Activated CD4-positive, alpha-beta T cell treated with anti-CD3 and anti-CD28 coated beads for 4 hours (primary cell): ENCODE results near the gene TRIM8.

ENCODE experiments used
- DNase-seq, 2 donors: peaks; one replicate each; pipeline ENCODE4 v3.0.0-alpha.2; 2020

TRIM8 gene

DNA sequence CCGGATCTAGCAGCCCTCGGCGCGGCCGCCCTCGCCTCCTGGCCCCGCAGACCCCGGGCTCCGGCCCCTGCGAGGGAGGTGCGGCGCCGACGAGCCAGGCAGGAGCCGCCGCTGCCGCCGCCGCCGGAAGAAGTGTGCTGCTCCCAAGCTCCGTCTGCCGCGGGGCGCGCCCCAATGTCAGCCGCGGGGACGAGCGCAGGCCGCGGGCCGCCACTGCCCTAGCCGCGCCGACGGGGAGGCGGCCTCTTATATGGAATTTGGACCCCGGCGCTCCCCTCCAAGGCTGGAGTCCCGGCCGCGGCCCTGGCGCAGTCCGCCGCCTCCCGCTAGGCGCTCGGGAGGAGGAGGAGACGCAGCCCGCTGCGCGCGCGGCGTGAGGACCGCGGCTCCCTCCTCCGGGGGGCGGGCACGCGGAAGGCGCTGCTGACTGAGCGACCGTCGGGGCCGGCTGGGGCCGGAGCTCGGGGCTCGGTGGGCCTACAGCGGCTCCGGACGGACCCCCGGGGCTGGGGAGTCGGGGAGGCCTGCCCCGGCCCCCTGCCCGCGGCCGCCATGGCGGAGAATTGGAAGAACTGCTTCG, at the start of gene TRIM8:
Gene TRIM8, plus strand, starts transcription at position 414 of the 580 bp plus-strand sequence. Its CDS starts 139 bp downstream, at position 553.
- DNase-seq: peak; percentile 45 to 61

DNA sequence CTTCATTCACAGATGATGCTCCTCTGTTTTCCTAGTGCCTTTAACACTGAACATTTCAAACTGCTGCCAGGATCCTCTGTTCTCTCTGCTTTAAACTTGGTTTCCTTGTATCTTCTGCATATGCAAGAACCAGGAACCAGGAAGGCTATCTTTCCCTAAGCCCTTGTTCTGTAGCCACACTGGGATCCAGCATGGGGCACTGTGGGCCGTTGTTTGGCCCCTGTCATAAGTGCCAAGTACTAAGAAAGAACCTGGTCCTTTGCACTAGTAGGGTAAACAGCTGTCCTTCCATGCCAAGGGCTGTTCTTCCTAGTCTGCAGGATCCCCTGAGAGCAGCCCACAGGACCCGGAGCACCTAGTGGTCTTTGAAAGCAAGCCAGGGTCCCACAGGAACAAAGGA, 49.0 kb upstream of the TRIM8 start:
- DNase-seq: no peak

DNA sequence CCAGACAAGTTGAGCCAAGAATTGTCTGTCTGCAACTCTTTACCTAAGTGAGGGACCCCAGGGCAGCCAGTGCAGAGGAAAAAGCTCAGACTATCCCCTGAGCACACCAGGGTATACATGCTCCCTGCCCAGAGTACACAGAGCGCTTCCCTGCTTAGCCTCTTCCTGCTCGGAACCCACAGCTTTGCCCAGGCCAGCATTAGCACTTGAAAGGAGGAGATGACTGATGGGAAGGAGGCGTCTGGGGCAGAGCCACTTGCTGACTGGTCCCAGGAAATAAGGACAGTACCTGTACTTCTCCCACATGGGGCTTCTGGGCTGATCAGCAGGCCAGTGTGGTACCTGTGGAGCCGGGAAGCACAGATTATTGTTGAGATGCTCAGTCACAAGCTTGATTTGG, 48.4 kb upstream of the TRIM8 start:
- DNase-seq: no peak

DNA sequence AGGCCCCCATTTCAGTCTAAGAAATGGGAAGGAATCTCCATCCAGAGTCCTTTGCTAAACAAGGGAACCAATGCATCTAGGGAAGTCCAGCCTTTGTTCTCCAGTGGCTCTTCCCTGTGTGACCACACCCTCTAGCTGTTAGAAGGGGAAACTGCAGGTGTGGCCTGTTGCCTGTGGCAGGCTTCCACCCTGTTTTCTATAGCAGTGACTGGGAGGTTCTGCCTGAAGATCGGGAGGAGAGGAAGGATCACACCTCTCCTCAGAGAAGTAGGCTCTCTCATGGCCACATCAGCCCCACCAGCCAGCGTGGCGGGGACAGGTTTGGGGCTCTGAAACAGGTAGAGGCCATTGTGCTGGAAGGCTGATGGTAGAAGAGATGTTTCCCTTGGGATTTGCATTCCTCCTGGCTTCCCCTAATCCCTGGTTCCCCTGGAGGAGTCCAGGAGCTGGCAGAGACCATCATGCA, 47.7 kb upstream of the TRIM8 start:
- DNase-seq: peak; percentile 14 to 31

DNA sequence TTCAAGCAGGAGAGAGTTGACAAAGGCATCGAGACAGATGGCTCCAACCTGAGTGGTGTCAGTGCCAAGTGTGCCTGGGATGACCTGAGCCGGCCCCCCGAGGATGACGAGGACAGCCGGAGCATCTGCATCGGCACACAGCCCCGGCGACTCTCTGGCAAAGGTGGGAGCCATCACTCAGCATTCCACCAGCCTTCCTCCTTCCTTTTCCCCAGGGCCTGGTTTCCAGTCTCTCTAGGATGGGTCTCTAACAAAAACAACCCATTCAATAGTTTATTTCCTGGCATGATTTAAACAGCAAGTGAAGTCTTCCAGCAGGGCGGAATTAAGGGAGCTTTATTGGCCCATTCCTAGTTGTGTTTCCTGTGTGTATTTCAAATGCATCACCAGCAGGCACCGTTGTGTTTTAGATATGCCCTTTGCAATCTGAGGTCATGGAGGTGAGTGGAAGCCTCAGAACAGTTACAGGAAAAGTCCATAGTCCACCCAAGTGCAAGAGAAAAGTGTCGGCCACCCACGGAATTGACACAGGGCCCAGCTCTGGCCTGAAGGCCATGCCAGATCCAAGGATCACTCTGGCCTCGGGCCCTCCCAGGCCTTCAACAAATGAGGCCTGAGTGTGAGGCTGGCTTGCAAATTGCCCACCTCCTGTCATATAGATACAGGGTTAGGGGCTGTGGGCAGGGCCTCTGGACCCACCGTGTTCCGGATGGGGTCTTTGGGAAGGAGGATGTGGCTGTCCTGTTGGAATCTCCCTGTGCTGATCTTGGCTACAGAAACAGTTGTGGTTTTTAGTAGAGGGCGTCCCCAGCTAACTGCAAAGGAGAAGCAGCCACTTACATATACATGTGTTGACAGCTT, 46.9 kb upstream of the TRIM8 start:
- no peak for DNase-seq

DNA sequence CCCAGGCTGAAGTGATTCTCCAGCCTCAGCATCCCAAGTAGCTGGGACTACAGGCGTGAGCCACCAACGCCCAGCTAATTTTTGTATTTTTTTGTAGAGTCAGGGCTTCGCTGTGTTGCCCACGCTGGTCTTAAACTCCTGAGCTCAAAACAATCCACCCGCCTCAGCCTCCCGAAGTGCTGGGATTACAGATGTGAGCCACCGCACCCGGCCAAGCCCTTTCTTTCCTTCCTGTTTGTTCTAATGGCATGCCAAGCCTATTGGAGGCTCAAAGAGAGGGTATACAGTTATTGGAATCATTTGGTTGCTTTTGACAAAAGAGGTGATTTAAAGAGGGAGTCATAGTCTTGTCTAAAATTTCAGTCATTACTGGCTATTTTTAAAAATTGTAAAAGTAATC, 46.0 kb upstream of the TRIM8 start:
- no peak for DNase-seq

GRCh38 chr10:102599565-102600327, 44.5 kb upstream of the TRIM8 start:
- no peak for DNase-seq

DNA sequence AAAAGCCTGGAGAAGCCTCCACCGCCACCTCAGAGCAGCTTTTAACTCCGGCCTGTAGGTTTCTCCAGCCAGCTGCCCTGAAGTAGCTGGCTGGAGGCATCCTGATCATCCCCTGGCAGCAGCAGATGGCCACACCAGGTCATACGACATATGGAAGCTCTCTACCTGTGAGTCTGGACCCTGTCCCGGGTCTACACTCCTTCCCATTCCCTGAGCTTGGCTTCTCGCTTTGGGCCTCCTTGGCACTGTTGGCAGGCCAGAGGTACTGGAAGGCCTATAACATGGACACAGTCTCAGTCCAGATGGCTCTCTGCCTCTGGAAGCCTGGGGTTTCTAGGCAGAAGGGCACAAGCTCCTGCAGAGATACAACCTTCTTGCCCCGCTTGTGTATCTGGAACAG, 43.5 kb upstream of the TRIM8 start:
- no peak for DNase-seq

DNA sequence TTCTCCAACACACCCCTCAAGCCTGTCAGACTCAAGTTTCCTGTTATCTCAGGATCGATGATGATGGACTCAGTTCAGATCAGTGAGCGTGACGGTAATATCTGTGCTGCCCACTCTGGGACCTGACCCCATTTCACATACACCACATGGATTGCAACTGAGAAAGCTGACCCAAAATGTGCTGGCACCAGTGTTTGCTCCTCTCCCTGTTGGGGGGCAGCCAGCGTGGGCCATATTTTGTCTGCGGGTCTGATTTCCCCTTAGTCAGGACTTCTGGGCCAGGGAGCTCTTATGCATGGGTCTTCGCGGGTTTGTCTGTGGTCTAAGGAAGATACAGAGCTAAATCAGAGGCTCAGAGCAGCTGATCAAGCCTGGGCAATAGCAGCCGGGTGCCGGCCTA, 42.6 kb upstream of the TRIM8 start:
- no peak for DNase-seq

- DNase-seq: no peak
Measured at GRCh38 chr10:102602272-102603045, 41.8 kb upstream of the TRIM8 start.

- DNase-seq: no peak
Measured at GRCh38 chr10:102603946-102604345, 40.3 kb upstream of the TRIM8 start.

GRCh38 chr10:102604439-102604841, 39.8 kb upstream of the TRIM8 start:
- DNase-seq: no peak

DNA sequence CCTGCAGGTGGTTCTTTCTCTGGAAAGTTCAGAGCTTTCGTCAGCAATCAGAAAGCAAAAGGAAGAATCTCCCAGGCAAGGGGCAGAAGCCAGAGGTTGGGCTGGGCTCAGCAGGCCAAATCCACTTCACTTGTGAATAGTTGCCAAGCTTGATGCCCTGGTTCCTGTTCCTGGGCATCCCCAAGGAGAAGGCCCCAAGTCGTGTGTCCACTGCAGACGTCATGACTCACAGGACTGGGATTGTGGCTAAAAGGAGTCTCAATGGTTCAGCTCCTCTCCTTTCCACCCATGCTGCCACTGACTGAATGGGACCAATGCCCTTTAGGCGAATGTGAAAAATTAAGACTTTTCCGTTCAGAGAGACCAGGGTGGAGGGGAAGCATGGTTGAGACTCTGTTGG, 38.6 kb upstream of the TRIM8 start:
- no peak for DNase-seq

DNA sequence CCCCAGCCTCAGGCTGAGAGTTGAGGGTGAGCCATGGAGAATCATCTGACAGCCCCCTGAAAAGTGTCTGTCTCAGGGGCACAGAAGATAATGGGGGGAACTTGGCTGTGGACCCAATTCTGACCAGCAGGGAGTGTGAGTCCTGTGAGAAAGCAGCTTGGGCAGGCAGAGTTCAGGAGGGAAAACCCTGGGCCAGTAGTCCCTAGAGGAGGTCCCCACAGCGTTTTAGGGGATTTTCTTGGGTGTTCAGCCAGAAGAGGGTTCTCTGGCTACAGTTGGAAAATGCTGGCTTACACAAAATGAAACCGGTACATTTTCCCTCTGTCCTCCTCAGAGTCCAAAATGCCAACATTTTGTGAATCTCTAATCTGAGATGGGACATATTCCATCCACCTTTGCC, 35.8 kb upstream of the TRIM8 start:
- DNase-seq: no peak

DNA sequence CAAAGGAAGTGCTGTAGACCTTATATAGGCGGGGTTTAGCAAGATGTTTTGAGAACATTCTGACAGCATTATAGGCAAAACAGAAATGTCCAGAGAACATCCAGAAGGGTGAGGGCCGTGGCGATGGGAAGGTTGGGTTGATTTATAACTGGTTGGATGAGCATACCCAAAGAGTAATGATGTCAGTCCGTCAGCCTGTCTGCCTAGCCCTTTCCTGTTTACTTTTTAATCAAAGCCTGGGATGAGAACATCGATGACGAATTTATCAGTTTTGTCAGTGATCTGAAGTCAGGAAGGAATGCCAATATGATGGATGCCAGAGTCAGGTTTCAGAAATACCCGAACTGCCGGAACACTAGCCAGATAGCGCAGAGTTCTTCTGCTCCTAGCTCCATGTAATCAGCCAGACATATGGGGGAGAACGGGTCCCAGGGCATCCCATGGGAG, 33.8 kb upstream of the TRIM8 start:
- DNase-seq: no peak

DNA sequence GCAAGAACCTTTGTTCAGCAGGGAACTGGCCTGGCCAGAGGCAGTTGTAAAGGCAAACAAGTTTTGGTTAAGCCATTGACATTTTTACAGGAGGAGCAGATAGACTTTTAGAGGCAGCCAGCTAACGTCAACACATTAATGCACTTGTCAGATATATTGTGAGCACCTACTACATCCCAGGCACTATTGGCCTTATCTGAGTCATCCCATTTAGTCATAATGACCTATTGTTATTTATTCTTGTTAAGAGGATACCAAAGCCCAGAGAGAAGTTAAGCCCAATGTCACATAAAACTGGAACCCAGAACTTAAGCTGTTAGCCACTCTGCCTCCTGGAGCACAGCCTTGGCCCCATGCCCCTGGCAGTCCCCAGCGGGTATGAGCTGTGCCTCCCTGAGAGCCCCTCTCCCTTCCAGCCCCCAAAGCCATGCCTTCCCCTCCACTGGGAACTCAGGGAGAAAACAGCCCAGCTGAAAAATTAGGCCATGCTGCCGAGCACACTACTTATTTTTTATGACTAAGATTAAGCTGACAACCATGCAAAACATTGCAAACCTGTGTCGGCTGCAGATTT, 32.7 kb upstream of the TRIM8 start:
- no peak for DNase-seq

DNA sequence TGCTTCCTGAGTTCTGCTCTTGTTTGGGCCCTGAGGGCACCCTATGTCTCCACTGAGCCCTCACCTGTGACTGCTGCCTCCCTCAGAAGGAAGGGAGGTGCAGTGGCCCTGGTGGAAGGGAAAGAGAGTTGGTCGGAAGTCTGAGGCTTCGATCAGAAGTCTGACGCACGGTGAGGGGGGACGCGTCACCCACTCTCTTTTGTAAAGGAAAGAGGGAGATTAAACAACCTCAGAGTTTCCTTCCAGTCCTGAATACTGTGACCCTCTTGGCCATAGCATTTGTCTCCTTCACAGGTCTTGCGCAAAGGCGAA, 31.4 kb upstream of the TRIM8 start:
- DNase-seq: peak; percentile 44 to 51

- DNase-seq: no peak
Measured at GRCh38 chr10:102613286-102613685, 31.0 kb upstream of the TRIM8 start.

GRCh38 chr10:102613785-102614184, 30.5 kb upstream of the TRIM8 start:
- no peak for DNase-seq

- no peak for DNase-seq
Measured at GRCh38 chr10:102614888-102615287, 29.4 kb upstream of the TRIM8 start.

DNA sequence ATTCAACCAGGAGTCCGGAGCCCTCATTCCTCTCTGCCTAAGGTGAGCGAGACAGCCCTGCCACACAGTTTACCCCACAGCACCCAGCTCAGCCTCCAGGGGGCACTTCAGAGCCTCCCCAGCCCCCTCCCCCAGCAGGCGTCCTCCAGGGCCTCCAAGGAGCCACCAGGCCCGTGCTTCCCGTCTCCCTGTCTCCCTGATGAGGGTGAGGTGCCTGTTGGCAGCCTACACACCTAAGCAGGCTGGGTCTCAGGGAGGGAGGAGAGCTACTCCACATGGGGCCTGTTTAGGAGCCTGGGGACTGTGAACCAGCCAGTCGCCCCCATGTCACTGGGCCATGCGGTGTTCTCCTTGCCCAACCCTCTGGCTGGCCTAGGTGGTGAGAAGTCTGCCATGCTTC, 28.9 kb upstream of the TRIM8 start:
- DNase-seq: no peak

DNA sequence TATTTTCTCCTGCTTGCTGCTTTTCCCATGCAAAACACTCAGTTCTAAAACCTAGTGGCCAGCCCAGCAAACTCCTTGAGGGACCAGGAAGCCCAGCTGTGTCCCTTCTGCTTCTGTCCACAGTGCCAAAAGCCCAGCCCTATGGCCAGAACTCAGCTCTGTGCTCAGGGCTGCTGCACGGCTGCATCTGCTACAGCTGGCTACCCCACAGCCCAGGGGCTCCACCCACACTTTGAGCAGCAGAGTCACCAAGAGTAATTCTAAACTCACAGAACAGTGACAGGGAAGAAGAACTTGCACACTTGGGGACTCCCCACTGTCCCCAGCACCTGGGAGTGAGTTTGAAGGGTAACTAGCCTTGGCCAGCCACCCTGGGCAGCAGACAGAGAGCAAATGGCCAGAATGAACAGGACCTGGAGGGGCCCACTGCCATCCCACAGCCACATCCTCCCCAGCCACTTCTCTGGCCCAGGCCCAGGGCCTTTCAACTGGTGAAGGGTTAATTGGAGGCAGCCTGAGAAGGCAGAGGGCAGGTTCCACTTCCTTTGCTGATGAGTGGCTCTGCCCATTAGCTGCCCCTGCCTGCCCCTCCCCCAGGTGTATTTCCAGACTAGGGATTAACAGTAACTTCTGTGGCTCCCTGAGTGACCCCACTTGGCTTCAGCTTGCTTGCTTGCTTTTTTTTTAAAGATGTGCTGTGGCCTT, 28.1 kb upstream of the TRIM8 start:
- no peak for DNase-seq
